CD1c-positive myeloid dendritic cell (primary cell): ENCODE measurements around the gene SARS1.
"Not testable (repeated sequence)": the region's sequence is repeated elsewhere in the genome, so short reads cannot be mapped to it uniquely, and the experiment has no call there.

Source experiments
- DNase-seq: peaks from one replicate; pipeline ENCODE4 v3.0.0-alpha.2; 2016; ENCODE audit errors: extremely low spot score

Gene SARS1

GRCh38 chr1:109192433-109192832, 21.3 kb upstream of the SARS1 start:
- no peak for DNase-seq

GRCh38 chr1:109193653-109194590, 19.8 kb upstream of the SARS1 start:
- DNase-seq = peak; percentile 71

GRCh38 chr1:109197158-109198042, 16.3 kb upstream of the SARS1 start:
- DNase-seq = peak; percentile 16

- no peak for DNase-seq
These were observed 15.5 kb upstream of the SARS1 start for GRCh38 chr1:109198043-109198695.

- DNase-seq = no peak
These were observed 15.0 kb upstream of the SARS1 start for GRCh38 chr1:109198745-109199144.

- DNase-seq = no peak
These were observed 14.0 kb upstream of the SARS1 start for GRCh38 chr1:109199710-109200109.

GRCh38 chr1:109201123-109201703, 12.5 kb upstream of the SARS1 start:
- DNase-seq = peak; percentile 74

- DNase-seq = no peak
These were observed 9.2 kb upstream of the SARS1 start for GRCh38 chr1:109204484-109204883.

- no peak for DNase-seq
These were observed 7.4 kb upstream of the SARS1 start for GRCh38 chr1:109206339-109206738.

- DNase-seq = no peak
These were observed 6.1 kb upstream of the SARS1 start for GRCh38 chr1:109207467-109208103.

GRCh38 chr1:109208394-109208793, 5.3 kb upstream of the SARS1 start:
- DNase-seq = no peak

- no peak for DNase-seq
These were observed 4.8 kb upstream of the SARS1 start for GRCh38 chr1:109208836-109209463.

- no peak for DNase-seq
These were observed 3.7 kb upstream of the SARS1 start for GRCh38 chr1:109210058-109210457.

- no peak for DNase-seq
These were observed 334 bp upstream of the SARS1 start for GRCh38 chr1:109213345-109213823.

GRCh38 chr1:109214695-109215623, 1.2 kb downstream of the SARS1 start:
- peak; percentile 25 for DNase-seq

GRCh38 chr1:109216662-109217061, 2.9 kb downstream of the SARS1 start:
- DNase-seq = no peak

GRCh38 chr1:109218516-109218915, 4.8 kb downstream of the SARS1 start:
- DNase-seq = no peak

GRCh38 chr1:109221201-109221600, 7.5 kb downstream of the SARS1 start:
- DNase-seq = not testable (repeated sequence)

- no peak for DNase-seq
These were observed 11.6 kb downstream of the SARS1 start for GRCh38 chr1:109225308-109225707.
